GM12801 (cell line): ENCODE data around the gene MS4A7.

ENCODE experiments used
- TF ChIP-seq, protein P1 (sequence below): IDR thresholded peaks from one replicate; pipeline ENCODE4 v1.5.1; 2011; ENCODE audit warnings: control low read depth; ENCODE audit not compliant: insufficient read length; ENCODE audit errors: extremely low read depth

Gene MS4A7

DNA sequence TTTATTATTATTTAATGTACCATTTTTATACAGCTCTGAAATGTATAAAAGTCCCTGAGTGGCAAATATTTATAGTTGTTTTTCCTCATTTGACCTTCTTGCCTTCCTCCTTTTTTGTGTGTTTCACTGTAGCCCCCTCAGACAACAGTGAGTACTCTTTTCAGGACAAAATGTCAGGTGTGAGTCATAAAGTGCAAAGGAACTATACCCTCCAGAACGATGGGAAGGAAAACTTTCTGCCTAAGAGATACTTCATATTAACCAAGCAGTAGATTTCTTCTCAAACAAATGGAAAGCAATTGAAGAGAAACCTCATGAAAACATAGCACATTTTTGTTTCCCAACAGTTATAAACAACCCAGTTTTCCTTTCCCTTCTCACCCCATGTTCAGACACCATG, 16.1 kb upstream of the MS4A7 start:
- TF ChIP-seq, protein P1, sequence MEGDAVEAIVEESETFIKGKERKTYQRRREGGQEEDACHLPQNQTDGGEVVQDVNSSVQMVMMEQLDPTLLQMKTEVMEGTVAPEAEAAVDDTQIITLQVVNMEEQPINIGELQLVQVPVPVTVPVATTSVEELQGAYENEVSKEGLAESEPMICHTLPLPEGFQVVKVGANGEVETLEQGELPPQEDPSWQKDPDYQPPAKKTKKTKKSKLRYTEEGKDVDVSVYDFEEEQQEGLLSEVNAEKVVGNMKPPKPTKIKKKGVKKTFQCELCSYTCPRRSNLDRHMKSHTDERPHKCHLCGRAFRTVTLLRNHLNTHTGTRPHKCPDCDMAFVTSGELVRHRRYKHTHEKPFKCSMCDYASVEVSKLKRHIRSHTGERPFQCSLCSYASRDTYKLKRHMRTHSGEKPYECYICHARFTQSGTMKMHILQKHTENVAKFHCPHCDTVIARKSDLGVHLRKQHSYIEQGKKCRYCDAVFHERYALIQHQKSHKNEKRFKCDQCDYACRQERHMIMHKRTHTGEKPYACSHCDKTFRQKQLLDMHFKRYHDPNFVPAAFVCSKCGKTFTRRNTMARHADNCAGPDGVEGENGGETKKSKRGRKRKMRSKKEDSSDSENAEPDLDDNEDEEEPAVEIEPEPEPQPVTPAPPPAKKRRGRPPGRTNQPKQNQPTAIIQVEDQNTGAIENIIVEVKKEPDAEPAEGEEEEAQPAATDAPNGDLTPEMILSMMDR = no peak

DNA sequence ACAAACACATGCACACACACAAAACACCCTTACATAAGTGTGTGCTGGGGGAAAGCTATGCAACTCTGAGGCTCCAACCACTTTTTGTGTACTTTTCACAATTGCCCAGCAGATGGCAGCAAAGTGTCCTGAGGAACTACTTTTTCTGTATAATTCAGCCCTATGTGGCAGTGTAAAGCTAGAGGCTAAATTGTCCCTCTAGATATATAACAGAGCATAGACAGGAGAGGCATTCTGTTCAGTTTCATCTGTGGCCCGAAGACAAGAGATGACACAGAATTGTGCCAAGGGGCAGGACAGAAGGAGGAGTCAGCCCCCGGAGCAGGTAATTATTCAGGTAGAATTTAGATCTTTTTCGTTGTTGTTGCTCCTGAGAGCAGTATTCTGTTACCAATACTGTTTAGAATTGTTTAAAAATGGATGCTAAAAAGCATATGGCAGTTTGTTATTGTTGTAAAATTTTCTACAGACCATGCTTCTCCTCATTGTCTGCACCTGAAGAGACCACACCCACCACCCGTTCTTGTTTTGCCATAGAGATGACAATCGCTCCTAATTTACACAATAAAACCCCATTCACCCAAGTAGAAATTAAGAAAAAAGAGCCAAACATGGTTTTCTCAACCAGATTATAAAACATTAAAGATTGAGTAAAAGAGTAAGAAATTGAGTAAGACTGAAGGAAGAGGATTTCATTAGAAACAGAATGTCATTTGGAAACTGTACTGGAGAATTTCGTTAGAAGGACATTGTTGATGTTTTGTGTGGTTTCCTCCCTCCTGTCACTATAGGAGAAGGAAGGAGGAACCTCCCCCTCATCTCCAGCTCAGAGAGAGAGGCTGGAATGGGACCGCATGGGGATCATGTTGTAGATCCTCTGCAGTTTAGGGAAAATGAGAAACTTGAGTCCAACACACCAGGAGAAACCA, 14.5 kb upstream of the MS4A7 start:
- TF ChIP-seq, protein P1 = no peak

GRCh38 chr11:60367009-60367408, 11.3 kb upstream of the MS4A7 start:
- TF ChIP-seq, protein P1 = no peak

DNA sequence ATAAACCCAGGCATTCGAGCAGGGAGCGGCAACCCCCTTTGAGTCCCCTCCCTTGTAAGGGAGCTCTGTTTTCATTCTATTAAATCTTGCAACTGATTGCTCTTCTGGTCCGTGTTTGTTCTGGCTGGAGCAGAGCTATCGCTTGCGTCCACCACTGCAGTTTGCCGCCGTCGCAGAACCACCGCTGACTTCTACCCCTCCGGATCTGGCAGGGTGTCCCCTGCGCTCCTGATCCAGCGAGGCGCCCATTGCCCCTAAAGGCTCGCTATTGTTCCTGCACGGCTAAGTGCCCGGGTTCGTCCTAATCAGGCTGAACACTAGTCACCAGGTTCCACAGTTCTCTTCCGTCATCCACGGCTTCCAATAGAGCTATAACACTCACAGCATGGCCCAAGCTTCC, 10.4 kb upstream of the MS4A7 start:
- TF ChIP-seq, protein P1 = no peak

- TF ChIP-seq, protein P1 = no peak
Observed at GRCh38 chr11:60370252-60370810, 8.0 kb upstream of the MS4A7 start.

DNA sequence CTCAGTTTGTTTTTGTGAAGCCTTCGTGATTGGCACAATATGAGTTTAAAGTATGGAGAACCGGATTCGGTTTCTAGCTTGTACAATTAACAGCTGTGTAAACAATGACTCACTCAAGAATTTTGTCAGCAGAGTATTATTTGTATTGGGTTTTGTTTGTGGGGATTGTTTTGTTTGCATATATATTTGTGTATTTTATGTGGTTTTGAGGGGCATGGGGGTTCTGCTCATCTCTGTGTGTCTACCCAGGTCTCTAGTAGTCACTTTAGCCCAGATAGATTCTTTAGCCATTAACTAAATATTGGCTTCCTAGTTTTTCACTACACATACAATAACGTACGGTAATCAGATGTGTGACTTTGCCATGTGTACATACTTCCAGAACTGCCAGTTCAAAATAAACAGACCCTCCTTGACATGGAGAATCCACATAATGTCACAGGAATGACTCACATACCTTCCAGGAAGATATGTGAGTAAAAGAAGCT, 7.5 kb upstream of the MS4A7 start:
- TF ChIP-seq, protein P1 = no peak

- TF ChIP-seq, protein P1 = no peak
Observed at GRCh38 chr11:60371386-60371785, 6.9 kb upstream of the MS4A7 start.
